A673 (cell line): ENCODE results near the gene ZFYVE19. TPM values are rescaled to one million over a fixed set of nuclear protein-coding genes. Genes with fewer than 3 reads are reported as not detected.

Source experiments
- BruUV-seq: library from RNA; stranded (reverse); fragments of 400-500 nt; replicated peaks from 2 replicates; lab custom pipeline; 2021; lab: Mats Ljungman, UMichigan
- CTCF ChIA-PET: fragments of 300-600 bp; sonication (Branson Sonifier 250); formaldehyde crosslinking; loops from one replicate; lab custom pipeline; 2022; ENCODE audit warnings: antibody characterized with exemption; lab: Charles Lee
- POLR2A ChIA-PET: fragments of 300-600 bp; sonication (Branson Sonifier 250); formaldehyde crosslinking; loops from one replicate; lab custom pipeline; 2022; ENCODE audit warnings: antibody characterized with exemption; ENCODE audit not compliant: low non-redundant PET; lab: Charles Lee
- DNase-seq: peaks from one replicate; pipeline ENCODE4 v3.0.0-alpha.2; 2015; ENCODE audit warnings: low spot score
- H3K27ac ChIP-seq: fragments of 200-600 bp; sonication (generic); 2 replicates; pipeline ENCODE4 v1.5.1; 2016; ENCODE audit warnings: mixed run types, low read depth, mild to moderate bottlenecking, mixed read lengths, antibody characterized with exemption, low read length; ENCODE audit not compliant: poor library complexity, severe bottlenecking
- H3K27me3 ChIP-seq: fragments of 200-600 bp; sonication (generic); replicated peaks from 2 replicates; pipeline ENCODE4 v1.6.1; 2017; ENCODE audit warnings: mixed run types, low read depth, mild to moderate bottlenecking, mixed read lengths, antibody characterized with exemption, low read length; ENCODE audit not compliant: insufficient read depth, poor library complexity
- H3K36me3 ChIP-seq: fragments of 200-600 bp; sonication (generic); 2 replicates; pipeline ENCODE4 v1.6.1; 2016; ENCODE audit warnings: mixed run types, mild to moderate bottlenecking, mixed read lengths, antibody characterized with exemption, low read length; ENCODE audit not compliant: insufficient read depth, poor library complexity, severe bottlenecking
- H3K4me1 ChIP-seq: fragments of 200-600 bp; sonication (generic); 2 replicates; pipeline ENCODE4 v1.6.1; 2017; ENCODE audit warnings: mixed run types, mild to moderate bottlenecking, mixed read lengths, antibody characterized with exemption, low read length; ENCODE audit not compliant: insufficient read depth, poor library complexity, severe bottlenecking
- H3K4me3 ChIP-seq: fragments of 200-600 bp; sonication (generic); 2 replicates; pipeline ENCODE4 v1.5.1; 2016; ENCODE audit warnings: low read depth, mixed run types, mild to moderate bottlenecking, mixed read lengths, low read length; ENCODE audit not compliant: poor library complexity, severe bottlenecking
- H3K9me3 ChIP-seq: fragments of 200-600 bp; sonication (generic); 2 replicates; pipeline ENCODE4 v1.6.1; 2016; ENCODE audit warnings: mixed run types, low read depth, mild to moderate bottlenecking, mixed read lengths, antibody characterized with exemption, low read length; ENCODE audit not compliant: poor library complexity, severe bottlenecking
- CTCF ChIP-seq: fragments of 300-800, 200-600 bp; sonication (generic); conservative IDR thresholded peaks from 2 replicates; pipeline ENCODE4 v1.5.1; 2017; ENCODE audit warnings: low read depth, mild to moderate bottlenecking, antibody characterized with exemption, low read length, moderate library complexity, mixed read lengths
- EZH2 ChIP-seq: fragments of 200-600 bp; sonication (generic); IDR thresholded peaks from 2 replicates; pipeline ENCODE4 v1.6.1; 2017; ENCODE audit warnings: borderline replicate concordance, low read depth, mild to moderate bottlenecking, mixed read lengths, antibody characterized with exemption, low read length; ENCODE audit not compliant: poor library complexity, severe bottlenecking
- intact Hi-C: fragments of 100-400 bp; cut with micrococcal nuclease; formaldehyde crosslinking; loops from one replicate; pipeline ENCODE4 v1.10.0; 2022; ENCODE audit not compliant: unreplicated experiment
- total RNA-seq: library from RNA; stranded (reverse); gene quantifications from 2 replicates; pipeline ENCODE4 v1.2.3, GENCODE V29; 2021

Gene ZFYVE19
- total RNA-seq, 1 experiment from 2014 or later, result 26.4 TPM

DNA sequence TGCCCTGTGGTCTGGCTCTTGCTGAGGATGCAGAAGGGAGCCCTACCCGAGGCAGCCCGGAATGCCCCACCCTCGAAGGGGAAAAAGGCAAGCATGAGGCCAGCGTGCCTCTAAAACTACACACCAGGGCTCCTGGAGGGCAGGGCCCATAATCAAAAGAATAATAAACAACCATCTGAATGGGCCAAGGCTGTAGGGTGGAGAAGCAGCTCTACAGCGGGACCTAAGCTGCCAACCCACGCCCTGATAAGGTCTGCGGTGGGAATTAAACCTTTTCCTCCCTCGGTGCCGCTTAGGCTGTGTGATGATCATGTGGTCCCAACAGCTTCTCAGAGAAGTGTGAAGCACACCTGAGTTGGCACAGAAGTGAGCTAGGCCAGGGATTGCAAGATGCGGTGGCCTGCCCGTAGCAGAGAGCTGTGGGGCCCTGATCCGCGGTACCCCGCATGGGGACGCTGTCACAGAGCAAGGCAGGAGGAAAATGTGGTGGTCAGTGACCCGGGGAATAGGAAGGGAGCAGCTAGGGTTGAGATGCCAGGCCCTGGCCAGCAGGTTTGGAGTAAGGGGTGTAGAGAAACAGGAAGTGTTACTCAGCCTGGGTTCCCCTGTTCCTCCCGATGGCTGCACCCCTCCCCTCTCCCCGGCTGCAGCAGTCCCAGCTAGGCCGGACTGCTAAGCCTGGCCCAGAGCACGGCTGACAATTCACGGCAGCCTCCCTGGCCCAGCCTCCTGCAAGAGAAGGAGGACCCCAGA is 38.2 kb upstream of the ZFYVE19 start:
- no peak overlapping the region for H3K4me3 ChIP-seq
- H3K4me1 ChIP-seq, result peaks cover 44% of the 10 kb centered on the region
- POLR2A ChIA-PET, result interaction anchor here (0.6 kb wide), 1 partner anchor 16 kb away, joined by 3 read pairs; no protein-coding TSS in a partner anchor
- no peak for DNase-seq
- H3K36me3 ChIP-seq, result peaks cover 8% of the 10 kb centered on the region
- no peaks in the 10 kb centered on the region for H3K27me3 ChIP-seq
- no peak for TF ChIP-seq EZH2
- TF ChIP-seq CTCF, result no peak
- intact Hi-C loops, result no loop called here
- CTCF ChIA-PET, result interaction anchor here (1.3 kb wide), 1 partner anchor 14 kb away, joined by 3 read pairs; no protein-coding TSS in a partner anchor
- peak overlapping the region; percentile 69 for H3K27ac ChIP-seq
- no peaks in the 10 kb centered on the region for H3K9me3 ChIP-seq
- no TSS peak for BruUV-seq

GRCh38 chr15:40769274-40770146 is 37.4 kb upstream of the ZFYVE19 start, which contains the start of gene C15orf62:
Gene C15orf62 (plus strand): TSS chr15:40769980. CDS start chr15:40770496, 516 bp downstream.
- BruUV-seq, result no TSS peak

More at GRCh38 chr15:40769274-40770146, 37.4 kb upstream of the ZFYVE19 start, which contains the start of gene C15orf62:
- peaks cover 40% of the 10 kb centered on the region for H3K4me1 ChIP-seq
- H3K9me3 ChIP-seq, result no peaks in the 10 kb centered on the region
- peak within 1 kb of the TSS; percentile 69 for H3K27ac ChIP-seq
- ChIA-PET CTCF (interaction anchor here (1.3 kb wide), 1 partner anchor 13 kb away, joined by 3 read pairs; no protein-coding TSS in a partner anchor), POLR2A (no interaction called here)
- no peaks in the 10 kb centered on the region for H3K27me3 ChIP-seq
- H3K36me3 ChIP-seq, result peaks cover 8% of the 10 kb centered on the region
- intact Hi-C loops, result no loop called here
- no peak within 1 kb of the TSS for H3K4me3 ChIP-seq
- DNase-seq, result peak; percentile 80
- TF ChIP-seq CTCF (no peak), EZH2 (no peak)
